SH-SY5Y (cell line): ENCODE data around the gene SPRED3.

Experiments
- GATA2 ChIP-seq: IDR thresholded peaks from 2 replicates; pipeline ENCODE4 v1.6.1; 2011; ENCODE audit warnings: mild to moderate bottlenecking, low read depth, low read length
- GATA3 ChIP-seq: IDR thresholded peaks from 2 replicates; pipeline ENCODE4 v1.6.1; 2011; ENCODE audit warnings: low read depth, mild to moderate bottlenecking, low read length, moderate library complexity

SPRED3 gene

DNA sequence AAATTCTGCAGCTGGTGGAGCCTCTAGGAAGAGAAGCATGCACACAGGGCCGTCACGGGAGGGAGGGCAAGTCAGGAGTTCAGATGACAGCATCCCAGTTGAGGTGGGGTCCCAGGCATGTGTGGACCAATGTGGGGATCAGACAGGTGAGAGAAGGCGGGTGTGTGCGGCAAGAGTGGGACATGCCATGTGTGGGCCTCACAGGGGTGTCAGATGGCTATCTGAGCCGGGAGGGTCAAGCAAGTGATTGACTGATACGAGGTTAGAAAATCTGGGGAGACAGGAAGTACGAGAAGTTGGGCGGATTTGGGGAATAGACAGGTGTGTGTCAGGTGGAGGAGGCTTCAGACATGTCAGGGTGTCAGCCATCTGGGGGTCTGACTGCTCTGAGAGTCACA is 28.6 kb downstream of the SPRED3 start:
- TF ChIP-seq GATA2 = no peak
- no peak for TF ChIP-seq GATA3

- TF ChIP-seq GATA3 = no peak
- no peak for TF ChIP-seq GATA2
Observed at GRCh38 chr19:38417544-38418506, 29.3 kb downstream of the SPRED3 start.

- TF ChIP-seq GATA3 (no peak), GATA2 (no peak)
Observed at GRCh38 chr19:38420935-38421334, 32.4 kb downstream of the SPRED3 start.

DNA sequence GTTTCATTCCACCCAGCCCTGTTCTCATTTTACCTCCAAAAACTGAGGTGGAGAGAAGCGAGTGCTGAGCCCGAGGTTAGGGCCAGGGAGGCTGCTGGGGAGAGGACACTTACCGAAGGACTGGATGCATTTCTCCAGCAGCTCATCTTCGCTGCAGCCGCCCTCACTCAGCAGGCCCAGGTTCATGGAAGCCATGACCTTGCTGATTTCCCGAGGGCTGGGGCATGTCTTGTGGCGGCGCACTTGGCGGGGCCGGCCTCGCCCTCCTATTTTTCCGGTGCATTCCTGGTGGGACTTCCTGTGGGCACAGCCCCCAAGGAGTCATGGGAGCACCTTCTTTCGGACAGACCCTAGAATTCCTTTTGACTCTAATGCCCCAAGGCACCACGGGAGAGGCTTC is 33.4 kb downstream of the SPRED3 start:
- TF ChIP-seq GATA2 (no peak), GATA3 (no peak)

DNA sequence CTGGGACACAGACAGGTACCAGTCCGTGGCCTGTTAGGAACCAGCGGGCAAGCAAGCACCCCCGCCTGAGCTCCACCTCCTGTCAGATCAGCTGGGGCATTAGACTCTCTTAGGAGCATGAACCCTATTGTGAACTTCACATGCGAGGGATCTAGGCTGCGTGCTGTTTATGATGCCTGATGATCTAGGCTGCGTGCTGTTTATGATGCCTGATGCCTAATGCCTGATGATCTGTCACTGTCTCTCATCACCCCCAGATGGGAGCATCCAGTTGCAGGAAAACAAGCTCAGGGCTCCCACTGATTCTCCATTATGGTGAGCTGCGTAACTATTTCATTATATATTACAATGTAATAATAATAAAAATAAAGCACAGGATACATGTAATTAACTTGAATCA is 33.9 kb downstream of the SPRED3 start:
- TF ChIP-seq GATA3 = no peak
- TF ChIP-seq GATA2 = no peak

- TF ChIP-seq GATA3 = no peak
- TF ChIP-seq GATA2 = no peak
Observed at GRCh38 chr19:38424272-38424671, 35.8 kb downstream of the SPRED3 start.

GRCh38 chr19:38425222-38425809 is 36.8 kb downstream of the SPRED3 start:
- TF ChIP-seq GATA2 = no peak
- TF ChIP-seq GATA3 = no peak

DNA sequence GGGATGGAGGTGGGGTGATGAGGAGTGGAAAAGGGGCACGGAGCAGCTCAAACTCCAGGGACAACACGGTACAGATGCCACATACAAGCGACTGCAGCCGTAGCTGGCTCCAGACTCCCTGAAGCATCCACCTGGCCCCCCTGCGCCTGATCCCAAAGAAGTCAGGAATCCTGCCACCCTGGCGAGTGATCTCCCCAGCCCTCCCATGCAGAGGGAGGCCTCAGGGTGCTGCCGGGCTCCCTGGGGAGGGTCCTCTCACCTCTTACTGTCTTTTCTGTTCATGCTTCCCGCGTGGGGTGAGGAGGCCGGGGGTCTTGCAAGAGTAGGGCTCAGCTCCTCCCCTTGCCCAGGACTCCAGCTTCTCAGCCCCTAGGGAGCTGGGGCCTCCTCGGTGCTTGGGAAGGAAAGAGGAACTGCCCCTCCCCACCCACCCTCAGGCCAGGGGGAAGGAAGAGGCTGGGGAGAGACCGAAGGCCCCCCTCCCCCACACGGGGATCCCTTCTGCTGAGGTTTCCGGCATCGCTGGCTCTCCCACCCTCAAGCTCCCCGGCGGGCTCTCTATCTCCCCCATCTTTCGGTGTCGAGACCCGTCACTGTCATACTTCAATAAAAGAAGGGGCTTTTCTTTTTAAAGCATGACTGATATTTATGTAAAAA is 37.4 kb downstream of the SPRED3 start, which contains the start of gene RASGRP4:
Gene RASGRP4, minus strand, starts transcription at position 410 of the 657 bp plus-strand sequence. Its CDS starts 128 bp downstream, at position 282.
- no peak for TF ChIP-seq GATA3
- no peak for TF ChIP-seq GATA2

DNA sequence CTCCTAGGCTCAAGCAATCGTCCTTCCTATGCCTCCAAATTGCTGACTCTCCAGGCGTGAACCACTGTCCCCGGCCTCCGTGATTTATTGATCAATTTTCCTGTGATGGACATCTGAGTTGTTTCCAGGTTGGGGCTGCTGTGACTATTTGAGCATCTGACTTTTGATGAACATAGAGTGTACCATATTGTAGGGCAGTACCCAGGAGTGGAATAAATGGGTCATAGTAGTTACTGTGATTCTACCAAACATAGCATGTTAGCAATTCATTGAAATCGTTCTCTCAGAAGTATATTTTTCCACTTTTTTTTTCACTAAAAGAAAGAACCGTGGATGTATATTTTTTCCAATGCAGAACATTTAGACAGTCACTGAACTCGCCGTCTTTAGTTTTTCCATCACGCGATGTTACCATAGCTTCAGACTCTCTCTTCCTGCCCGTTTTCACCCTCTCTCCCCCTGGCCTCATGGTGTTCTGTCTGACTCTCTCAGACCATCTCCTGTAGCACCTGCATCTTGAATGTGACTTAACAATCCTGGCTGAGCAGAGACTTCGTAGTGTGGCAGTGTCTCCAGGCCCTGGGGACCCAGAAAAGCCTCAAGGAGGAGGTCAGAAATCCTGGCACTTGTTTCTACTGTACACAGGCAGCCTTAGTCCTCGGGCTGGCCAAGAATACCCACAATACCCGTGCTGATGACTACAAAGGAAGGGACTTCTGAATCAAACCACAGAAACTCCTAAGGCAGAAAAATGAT is 40.7 kb downstream of the SPRED3 start:
- TF ChIP-seq GATA3 = no peak
- TF ChIP-seq GATA2 = no peak

DNA sequence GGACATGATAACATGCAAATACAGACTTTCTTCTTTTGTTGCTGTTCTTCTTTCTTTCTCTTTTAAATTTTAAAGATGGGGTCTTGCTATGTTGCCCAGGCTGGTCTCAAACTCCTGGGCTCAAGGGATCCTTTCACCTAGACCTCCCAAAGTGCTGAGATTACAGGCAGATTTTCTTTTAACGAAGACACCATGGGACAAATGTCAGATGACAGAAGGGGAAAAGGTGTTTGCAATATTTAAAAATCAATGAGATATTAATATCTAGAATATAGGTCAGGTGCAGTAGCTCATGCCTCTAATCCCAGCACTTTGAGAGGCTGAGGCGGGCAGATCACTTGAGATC is 41.3 kb downstream of the SPRED3 start:
- no peak for TF ChIP-seq GATA3
- no peak for TF ChIP-seq GATA2

DNA sequence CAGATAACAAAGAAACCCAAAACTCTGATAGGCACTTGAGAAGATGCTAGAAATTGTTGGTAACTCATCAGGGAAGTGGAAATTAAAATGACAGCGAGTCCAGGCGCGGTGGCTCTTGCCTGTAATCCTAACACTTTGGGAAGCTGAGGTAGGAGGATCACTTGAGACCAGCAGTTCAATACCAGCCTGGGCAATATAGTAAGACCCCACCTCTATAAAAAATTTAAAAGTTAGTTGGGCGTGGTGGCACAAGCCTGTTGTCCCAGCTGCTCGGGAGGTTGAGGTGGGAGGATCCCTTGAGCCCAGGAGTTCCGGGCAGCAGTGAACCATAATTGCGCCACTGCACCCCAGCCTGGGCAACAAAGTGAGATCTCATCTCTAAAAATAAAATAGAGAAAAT is 42.4 kb downstream of the SPRED3 start:
- TF ChIP-seq GATA3 (no peak), GATA2 (no peak)

- TF ChIP-seq GATA2 (no peak), GATA3 (no peak)
Observed at GRCh38 chr19:38433268-38433733, 44.8 kb downstream of the SPRED3 start, which contains the start of gene RYR1. Gene RYR1, plus strand, starts transcription at chr19:38433691. Its CDS starts 139 bp downstream, at chr19:38433830.

DNA sequence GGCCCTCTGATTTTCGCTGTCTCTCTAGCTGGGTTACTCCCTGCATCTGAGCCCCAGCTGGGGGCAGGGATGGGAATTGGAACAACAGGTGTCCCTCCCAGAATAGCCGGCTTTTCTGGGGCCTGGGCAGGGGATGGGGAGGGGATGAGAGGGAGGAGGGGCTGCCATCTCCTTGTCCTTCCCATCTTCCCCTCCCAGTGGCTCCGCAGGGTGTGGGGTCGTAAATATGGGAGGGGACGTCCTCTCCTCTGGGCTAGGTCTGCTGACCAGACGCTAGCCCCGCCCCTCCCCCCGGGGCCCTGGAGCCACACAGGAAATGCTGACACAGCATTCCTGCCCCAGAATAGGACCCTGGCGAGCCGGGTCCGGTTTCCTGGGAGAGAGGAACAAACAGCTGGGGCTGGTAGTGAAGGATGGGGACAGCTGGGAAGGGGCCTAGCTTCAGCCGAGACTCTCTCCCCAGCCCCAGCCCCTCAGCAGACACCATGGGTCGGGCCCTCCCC is 46.1 kb downstream of the SPRED3 start:
- TF ChIP-seq GATA2 (no peak), GATA3 (no peak)
